Measurements from ENCODE around the gene OPCML.

The OPCML gene

GRCh38 chr11:132980670-132981069 is 551.6 kb downstream of the OPCML start:
- no peak for DNase-seq

- DNase-seq = no peak
These were observed 554.6 kb downstream of the OPCML start for GRCh38 chr11:132977746-132978145.

DNA sequence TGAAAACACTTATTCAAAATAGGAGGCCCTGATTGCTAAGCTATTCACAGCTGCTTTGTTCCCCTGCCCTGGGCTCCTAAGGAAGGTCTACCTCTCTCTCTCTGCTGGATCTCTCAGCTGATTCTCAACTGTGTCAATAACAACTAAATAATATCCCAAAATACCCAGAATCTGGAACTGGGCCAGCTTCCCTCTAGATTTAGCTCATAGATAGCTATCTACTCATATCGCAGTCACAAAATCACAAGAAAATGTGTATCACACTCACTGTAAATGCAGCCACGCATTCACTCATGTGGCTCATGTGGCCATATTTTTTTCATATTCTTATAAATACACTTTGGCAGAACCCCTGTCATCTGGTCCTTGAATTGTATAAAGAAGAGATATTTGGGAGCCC is 555.1 kb downstream of the OPCML start:
- no peak for DNase-seq

- no peak for DNase-seq
These were observed 556.2 kb downstream of the OPCML start for GRCh38 chr11:132976115-132976514.

DNA sequence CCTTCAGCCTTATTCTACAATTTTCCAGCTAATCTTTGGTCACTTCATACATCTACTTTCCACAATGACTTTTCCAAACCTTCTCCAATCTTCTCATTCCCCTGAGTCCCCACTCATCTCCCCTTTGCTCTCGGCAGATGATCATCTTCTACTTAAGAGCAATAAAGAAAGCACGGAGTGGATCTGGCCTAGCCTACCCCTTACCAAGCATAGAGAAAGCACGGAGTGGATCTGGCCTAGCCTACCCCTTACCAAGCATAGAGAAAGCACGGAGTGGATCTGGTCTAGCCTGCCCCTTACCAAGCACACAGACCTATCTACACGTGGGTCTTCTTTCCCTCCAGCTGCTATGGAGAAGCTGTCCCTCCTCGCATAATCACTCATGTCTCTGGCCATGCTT is 558.6 kb downstream of the OPCML start:
- no peak for DNase-seq

DNA sequence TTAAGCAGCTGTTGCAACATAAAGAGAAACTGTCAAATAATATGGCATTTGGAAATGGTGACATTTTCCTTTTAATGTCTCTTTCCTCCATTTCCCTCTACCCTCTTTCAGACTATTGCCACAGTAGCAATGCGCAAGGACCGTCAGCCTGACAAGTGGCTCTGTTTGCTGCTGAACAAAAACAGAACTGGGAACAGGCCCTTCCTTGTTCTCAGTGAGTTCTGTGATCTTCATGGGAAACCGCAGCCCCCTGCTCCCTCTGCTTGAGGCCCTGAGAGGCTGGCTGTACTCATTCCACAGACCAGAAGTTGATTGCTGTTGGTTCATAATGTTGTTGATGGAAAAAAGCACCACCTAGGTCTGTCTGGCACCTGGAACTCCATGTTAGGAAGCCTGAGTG is 559.7 kb downstream of the OPCML start:
- no peak for DNase-seq

DNA sequence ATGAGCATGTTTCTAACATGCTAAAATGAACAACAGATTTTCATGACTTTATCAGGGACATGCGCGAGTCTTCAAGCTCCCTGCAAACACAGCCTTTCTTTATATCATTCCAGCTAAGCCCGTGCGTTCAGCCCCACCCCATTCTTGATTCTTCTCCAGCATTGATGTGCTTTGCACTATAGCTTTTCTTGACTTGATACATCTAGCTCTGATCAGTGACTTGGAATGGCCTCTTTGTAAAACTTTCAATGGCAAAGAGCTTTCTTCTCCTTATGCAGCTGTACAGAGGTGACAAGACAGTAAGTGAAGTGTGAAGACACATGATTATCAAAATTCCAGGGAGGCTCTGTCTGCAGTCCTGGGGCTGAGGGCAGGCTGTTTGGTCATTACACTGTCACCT is 561.0 kb downstream of the OPCML start:
- no peak for DNase-seq

DNA sequence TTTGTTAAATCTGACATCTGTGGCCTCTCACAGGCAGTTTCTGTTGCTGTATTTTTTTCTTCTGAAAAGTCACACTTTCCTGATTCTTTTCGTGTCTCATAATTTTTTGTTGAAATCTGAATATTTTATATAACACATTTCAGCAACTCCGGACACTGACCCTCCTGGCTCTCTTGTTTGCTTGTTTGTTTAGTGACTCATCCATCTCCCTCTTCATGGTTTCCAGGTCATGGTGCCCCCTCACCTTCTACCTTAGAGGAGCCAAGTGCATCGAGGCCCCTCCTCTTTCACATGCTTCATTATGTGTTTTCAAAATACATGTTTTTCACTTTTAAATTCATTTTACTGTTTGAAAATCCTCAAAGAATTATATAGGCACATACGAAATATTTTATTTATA is 562.4 kb downstream of the OPCML start:
- no peak for DNase-seq

- DNase-seq = no peak
These were observed 570.3 kb downstream of the OPCML start for GRCh38 chr11:132962041-132962440.

DNA sequence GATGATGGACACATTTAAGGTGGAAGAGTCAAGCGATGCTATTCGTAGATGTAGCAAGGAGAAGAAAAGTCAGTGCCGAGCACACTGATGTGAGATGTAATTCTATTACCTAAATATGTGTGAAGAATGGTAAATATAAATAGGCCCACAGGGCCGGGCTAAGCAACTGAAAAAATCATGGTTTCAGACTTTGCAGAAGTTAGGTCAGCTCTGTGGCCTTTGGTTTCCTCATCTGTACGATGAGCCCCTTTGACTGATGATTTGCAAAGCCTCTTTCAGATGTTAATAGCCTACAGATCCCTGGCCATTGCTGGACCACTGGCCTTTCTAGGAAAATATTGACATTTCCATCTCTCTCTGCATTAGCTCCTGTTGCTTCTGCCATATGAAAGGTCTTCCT is 570.8 kb downstream of the OPCML start:
- DNase-seq = no peak

DNA sequence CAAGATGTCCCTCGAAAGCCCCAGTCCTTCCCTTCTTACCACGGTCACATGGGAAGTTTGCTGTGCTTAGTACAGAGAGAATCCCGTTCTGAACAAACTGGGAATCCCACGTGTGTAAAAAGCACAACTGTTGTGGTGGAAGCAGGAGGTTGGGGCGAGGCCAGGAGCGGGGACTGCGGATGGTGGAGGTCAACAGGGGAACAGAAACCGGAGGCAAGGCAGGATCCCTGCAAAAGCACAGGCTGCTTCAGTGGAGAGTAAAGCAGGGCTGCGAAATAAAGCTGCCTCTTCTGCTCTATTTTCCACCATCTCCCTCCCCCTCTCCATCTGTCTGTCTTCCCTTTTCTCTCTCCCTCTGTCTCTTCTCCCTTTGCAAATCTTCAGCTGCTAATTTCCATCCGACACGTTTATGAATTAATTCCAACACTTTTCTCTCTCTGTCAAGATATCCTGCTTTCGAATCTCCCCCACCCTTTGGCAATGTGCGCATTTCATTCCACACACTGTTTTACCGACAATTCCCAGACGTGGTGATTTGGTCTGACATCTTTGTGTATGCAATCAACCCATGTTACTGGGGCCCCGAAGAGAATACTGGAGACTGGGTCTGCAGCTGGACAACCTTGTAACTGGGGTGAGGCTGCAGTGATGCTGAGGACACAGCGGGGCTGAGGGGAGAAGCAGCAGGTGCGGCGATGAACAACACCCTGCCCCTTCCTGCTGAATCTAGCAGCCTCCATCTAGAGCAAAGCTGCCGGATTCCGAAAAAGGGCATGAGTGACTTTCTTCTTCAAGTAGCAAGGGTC is 571.8 kb downstream of the OPCML start:
- no peak for DNase-seq

- no peak for DNase-seq
These were observed 572.6 kb downstream of the OPCML start for GRCh38 chr11:132959693-132960092.

DNA sequence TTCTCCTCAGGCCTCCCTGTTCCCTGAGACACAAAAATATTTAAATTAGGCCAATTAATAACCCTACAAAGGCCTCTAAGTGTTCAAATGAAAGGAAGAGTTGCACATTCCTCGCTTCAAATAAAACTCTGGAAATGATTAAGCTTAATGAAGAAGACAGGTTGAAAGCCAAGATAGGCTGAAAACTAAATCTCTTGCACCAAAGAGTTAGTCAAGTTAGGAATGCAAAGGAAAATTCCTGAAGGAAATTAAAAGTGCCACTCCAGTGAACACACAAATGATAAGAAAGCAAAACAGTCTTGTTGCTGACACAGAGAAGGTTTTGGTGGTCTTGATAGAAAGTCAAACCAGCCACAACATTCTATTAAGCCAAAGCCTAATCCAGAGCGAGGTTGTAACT is 574.4 kb downstream of the OPCML start:
- DNase-seq = no peak

GRCh38 chr11:132948252-132948651 is 584.0 kb downstream of the OPCML start:
- DNase-seq = no peak

DNA sequence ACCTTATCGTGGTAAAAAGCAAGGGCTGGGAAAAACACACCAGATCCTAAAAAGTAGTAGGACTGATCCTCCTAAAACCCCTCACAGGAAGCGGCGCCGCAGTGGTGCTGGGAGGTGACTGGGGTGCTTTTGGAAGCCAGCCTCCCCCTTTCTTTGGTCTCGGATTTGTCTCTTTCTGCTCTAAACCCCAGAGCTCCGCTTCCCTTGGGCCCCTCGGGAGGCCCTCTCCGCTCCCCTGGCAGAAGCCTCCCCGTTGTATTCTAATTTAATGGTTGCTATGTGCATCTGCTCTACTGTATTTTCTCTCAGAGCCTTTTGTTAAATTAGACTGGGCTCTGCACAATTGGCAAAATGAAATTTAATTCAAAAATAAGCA is 587.7 kb downstream of the OPCML start:
- DNase-seq = no peak

- DNase-seq = peak; percentile 67
These were observed 588.4 kb downstream of the OPCML start for GRCh38 chr11:132943706-132944568.

DNA sequence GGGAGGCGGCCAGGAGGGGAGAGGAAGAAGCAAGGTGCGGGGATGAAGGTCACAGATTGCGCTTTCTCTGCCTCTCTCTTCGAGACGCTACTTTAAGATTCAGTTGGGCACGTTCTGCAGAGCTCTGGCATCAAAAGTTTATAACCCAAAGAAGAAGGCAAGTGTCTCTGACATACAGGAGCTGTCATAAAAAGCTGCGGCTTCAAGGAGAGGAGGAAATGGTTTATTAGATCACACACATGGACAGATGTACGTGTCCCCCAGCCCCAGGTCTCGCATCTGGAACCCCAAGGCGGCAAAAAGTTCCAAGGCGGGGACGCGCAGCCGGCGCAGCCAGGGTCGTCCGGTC is 589.0 kb downstream of the OPCML start:
- DNase-seq = peak; percentile 75

GRCh38 chr11:132942611-132943356 is 589.5 kb downstream of the OPCML start:
- peak; percentile 74 for DNase-seq

- DNase-seq = no peak
These were observed 590.5 kb downstream of the OPCML start for GRCh38 chr11:132941761-132942160.

DNA sequence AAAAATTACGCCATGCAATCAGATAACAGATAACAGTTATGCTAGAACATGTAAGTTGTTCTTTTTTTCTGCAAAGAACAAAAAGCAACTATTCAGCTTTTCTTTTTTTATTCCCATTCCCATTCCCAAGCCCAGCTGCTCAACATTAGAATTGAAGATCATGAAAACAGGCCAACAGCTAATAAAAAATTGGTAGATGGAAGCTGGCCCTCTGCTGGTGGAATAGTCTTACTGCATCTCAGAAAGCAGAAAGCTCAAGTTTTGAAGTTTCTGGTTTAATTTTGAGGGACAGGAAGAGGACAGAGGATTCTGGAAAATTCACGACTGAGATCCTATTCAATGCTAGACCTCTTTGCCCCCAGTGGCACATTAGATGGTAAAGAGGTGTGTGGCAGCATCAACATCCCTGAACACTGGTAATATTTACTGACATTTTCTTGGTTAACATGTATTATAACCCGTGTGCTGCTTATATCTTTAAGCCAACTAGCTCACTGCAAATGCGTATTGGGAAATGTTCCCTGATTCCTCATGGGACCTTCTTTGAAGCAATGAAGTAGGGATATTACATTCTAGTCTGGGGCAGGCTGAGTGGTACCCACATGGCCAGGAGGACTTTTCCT is 591.2 kb downstream of the OPCML start:
- no peak for DNase-seq

DNA sequence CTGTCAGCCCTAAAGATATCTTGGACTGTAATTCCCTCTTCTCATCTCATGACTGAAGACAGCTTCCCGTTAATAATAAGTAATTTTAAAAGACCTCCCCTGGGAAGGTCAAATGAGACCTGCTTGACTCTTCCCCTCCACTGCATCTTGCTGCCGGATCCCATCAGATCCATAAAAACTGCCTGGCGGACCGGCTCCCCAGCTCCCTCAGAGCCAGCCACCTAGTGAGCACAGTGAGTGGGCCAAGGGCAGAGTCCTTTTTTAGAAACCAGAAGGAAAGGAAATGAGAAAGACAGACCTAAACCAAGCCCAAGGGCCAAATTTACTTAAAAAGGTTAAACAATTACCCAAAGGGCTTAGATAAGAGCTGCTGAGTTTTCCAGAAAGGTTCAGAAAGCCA is 595.3 kb downstream of the OPCML start:
- DNase-seq = no peak

GRCh38 chr11:132935383-132935782 is 596.9 kb downstream of the OPCML start:
- no peak for DNase-seq

DNA sequence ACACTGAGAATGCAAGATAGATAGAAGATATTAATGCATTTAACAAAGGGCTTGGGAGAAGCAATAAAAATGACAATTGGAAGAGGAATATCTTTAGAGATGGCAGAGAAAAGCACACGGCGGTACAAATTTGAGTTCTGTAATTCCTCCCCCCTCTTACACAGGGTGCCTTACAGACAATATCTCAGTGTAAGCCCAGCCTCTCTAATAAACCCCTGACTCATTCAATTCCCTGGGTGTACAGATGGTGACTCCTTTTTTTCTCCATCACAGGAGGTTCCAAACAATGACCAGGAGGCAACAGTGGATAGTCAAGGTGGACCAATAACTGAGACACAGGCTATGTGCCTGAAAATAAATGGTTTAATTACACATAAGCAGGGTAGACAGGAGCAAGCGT is 598.6 kb downstream of the OPCML start:
- no peak for DNase-seq
